ENCODE results near the gene GATM.

GRCh38 chr15:45346381-45346780, 32.0 kb downstream of the GATM start:
- TF ChIP-seq POLR2A (IDR thresholded peaks at IDR 0.05; ENCODE audit: low read length), result no peak
- TF ChIP-seq GATA1 (IDR thresholded peaks at IDR 0.05; ENCODE audit: low read depth, low read length), result no peak
